Transverse colon (tissue), 4 donors: ENCODE data around the gene PLEKHA1.

ENCODE experiments used
- POLR2AphosphoS5 ChIP-seq, 3 donors: sonication (generic); formaldehyde crosslinking; IDR thresholded peaks; one replicate each; pipeline ENCODE4 v1.6.1; 2016; ENCODE audit warnings: antibody characterized with exemption in 3 of 3
- TF ChIP-seq, protein P1 (sequence below), 5 experiments: fragments of 200-600 bp in 3 of 5; fragments of 450-650 bp in 2 of 5; sonication (generic) in 3 of 5; IDR thresholded peaks; 1 replicate in 2 of 5; 2 replicates in 3 of 5; pipeline ENCODE4 v1.5.1; 2016 to 2017; ENCODE audit warnings: antibody characterized with exemption in 5 of 5, inconsistent platforms in 3 of 5, mild to moderate bottlenecking in 2 of 5, moderate library complexity in 1 of 5

DNA sequence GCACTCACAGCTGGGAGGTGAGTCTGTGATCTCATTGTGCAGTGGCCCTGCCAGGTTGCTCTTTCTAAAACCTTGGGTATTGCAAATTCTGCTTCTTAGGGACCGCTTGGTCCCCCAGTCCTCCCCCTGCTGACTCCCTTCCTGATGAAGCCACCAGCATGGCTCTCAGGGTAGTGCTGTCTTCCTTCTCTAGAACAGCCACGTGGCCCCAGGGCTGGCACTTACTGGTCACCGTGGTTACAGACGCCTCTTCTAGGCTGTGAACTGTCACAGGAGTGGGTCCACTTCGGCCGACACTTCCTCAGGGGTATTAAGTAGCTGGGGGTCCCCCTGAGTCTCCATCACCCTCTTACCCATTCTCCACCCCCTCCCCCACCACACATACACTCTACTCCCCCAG lies 84.2 kb downstream of the PLEKHA1 start:
- TF ChIP-seq, protein P1, sequence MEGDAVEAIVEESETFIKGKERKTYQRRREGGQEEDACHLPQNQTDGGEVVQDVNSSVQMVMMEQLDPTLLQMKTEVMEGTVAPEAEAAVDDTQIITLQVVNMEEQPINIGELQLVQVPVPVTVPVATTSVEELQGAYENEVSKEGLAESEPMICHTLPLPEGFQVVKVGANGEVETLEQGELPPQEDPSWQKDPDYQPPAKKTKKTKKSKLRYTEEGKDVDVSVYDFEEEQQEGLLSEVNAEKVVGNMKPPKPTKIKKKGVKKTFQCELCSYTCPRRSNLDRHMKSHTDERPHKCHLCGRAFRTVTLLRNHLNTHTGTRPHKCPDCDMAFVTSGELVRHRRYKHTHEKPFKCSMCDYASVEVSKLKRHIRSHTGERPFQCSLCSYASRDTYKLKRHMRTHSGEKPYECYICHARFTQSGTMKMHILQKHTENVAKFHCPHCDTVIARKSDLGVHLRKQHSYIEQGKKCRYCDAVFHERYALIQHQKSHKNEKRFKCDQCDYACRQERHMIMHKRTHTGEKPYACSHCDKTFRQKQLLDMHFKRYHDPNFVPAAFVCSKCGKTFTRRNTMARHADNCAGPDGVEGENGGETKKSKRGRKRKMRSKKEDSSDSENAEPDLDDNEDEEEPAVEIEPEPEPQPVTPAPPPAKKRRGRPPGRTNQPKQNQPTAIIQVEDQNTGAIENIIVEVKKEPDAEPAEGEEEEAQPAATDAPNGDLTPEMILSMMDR (IDR thresholded peaks at IDR 0.05): no peak
- no peak for TF ChIP-seq POLR2AphosphoS5 (IDR thresholded peaks at IDR 0.05)
